GM23248 (cell line): ENCODE data around the gene HOXD1.

Experiments used
- EZH2 ChIP-seq: fragments of 200-600 bp; sonication (generic); IDR thresholded peaks from 2 replicates; pipeline ENCODE4 v1.6.1; 2018; ENCODE audit warnings: antibody characterized with exemption, mild to moderate bottlenecking; ENCODE audit not compliant: insufficient read depth, poor library complexity, severe bottlenecking
- EZH2phosphoT487 ChIP-seq: fragments of 200-600 bp; sonication (generic); IDR thresholded peaks from 2 replicates; pipeline ENCODE4 v1.6.1; 2018; ENCODE audit warnings: antibody characterized with exemption, moderate library complexity, mild to moderate bottlenecking, low read depth; ENCODE audit not compliant: insufficient read depth

DNA sequence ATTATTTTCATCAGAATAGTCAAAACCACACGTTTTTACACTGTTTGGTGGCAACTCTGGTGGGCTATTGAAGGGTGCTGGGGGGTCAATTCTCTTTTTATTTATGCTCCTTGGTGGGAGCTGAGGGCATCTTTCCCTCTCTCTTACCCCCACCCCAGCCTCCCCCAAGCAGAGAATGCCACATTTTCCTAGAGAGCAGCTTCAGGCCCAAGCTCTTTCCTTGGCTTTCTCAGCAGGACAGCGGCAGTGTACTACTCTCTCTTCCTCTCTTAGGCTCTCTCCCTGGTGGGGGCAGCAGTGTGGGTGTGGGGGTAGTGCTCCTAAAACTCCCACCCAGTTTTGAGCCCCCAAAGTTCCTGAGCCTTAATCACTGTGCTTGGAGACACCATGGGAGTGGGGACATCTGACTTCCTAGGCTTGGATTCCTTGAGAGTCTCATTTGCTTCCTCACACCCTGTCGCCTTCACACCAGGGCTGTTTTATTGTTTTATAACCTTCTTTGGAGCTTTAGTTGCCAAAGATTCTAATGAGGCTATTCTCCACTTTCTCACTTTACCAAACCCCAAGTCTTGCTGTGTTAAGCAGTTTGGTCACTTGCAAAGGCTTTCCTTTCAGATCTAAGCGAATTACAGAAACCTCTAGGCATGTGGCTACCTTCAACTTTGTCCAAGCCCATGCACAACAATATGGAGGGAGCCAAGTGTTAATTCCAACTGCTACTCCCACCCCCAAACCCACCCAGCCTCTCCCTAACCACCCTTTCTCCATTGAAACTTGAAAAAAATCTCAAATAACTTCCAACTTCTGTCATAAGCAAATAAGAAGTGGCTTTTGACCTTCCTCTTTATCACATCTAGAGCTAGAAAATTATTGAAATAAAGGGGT, 43.1 kb upstream of the HOXD1 start:
- TF ChIP-seq EZH2 = no peak
- no peak for TF ChIP-seq EZH2phosphoT487
